Articular chondrocyte of knee joint (primary cell): Measurements from ENCODE around the gene MTMR11. TPM values are rescaled to one million over a fixed set of nuclear protein-coding genes. Genes with fewer than 3 reads are reported as not detected.

Experiments
- total RNA-seq: library from RNA; depleted of rRNA; stranded (reverse); fragments of >200 nt; gene quantifications from 2 replicates; pipeline ENCODE4 v1.2.3, GENCODE V29; 2012

Gene MTMR11
- total RNA-seq = 14.8 and 18.9 TPM in 2 replicates

DNA sequence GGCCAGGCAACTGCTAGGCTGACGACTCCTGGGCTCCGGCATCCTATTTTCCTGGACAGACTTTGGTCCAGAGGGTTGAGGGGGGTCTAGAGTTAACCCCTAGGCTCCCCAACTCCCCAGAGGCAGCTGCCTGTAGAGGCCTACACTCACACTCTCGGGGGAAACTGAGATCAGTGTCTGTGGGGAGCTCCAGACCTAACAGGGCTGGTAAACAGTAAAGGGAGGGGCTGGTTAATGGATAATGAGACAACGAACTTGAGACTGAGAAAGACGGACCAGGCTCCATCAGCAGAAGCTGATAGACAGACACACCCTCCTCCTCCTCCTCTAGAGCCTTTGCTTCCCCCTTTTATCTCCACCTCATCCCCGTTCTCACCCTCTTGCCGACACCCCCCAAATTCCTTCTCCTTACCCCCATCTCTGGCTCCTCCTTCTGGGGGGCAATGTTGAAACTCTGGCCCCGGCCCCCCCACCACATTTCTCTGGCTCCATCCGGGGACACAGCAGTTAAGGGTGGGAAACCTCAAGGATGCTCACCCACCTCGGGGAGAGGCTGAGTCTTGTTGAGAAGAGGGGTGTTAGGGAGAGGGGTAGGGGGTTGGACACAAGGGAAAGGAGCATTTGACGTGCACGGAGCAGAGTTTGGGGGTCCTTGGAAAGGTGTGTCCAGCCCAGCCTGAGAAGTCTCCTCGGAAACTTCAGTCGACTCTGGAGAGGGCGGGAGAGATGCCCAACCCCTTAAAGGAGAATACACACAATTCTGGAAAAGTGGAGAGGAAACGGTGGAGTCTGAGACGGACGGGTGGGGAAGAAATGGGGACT lies at the start of gene MTMR11:
Gene MTMR11 (minus strand): TSS at position 710 of the 822 bp plus-strand sequence. CDS start 232 bp downstream, at position 478.

GRCh38 chr1:149927563-149928400 lies 8.9 kb downstream of the MTMR11 start, which contains the start of gene SF3B4:
SF3B4 (minus strand) TSS chr1:149927803; CDS start chr1:149927759, 44 bp downstream.

DNA sequence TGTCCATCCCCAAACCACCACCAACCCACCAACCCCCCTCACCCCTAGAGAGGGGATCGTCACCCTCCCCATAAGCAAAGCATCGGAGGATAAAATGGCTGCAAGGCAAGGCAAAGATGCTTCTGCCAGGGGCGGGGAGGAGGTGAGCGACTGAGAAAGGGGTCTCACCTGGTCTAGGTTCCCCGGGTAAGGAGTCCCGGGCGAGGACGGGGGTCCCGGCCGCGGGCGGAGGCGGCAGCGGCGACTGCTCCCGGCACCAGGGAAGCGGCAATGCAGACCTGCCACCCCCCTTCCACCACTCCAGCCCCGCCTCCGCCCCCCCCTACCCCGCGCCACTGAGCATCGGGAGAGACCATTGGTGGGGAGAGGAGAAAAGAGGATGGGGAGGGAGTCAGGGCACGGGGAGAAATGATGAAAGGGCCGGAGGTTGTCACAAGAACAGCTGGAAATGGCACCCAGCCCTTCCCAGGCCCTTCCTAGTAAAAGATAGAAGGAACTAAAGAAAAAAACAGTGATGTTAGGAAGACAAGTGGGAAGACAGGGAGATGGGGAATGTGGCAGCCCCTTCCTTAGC lies 19.0 kb downstream of the MTMR11 start, which contains the start of gene SV2A:
Gene SV2A (minus strand): TSS at position 274 of the 574 bp plus-strand sequence. CDS start 4,004 bp downstream, outside the sequence.

GRCh38 chr1:149899460-149900284 lies 37.0 kb downstream of the MTMR11 start, which contains the start of gene BOLA1:
BOLA1 (plus strand) TSS chr1:149899568; CDS start chr1:149900060, 492 bp downstream.

Other genes with a start within 250 kb of the MTMR11 start
- gene FCGR1A, start 154.2 kb downstream of the MTMR11 start, total RNA-seq = not detected in 2 replicates
- gene BOLA1, start 37.3 kb downstream of the MTMR11 start, total RNA-seq = 4.2 and 6.4 TPM in 2 replicates
- gene SV2A, start 19.0 kb downstream of the MTMR11 start, total RNA-seq = 9.9 and 17.2 TPM in 2 replicates
- 16.1 and 18.6 TPM in 2 replicates for gene SF3B4, start 9.1 kb downstream of the MTMR11 start, total RNA-seq
- gene OTUD7B, start 73.8 kb upstream of the MTMR11 start, total RNA-seq = 23.7 and 28.3 TPM in 2 replicates
- gene VPS45, start 130.9 kb upstream of the MTMR11 start, total RNA-seq = 53.1 and 55.7 TPM in 2 replicates
- 34.6 and 38.8 TPM in 2 replicates for gene PLEKHO1, start 213.0 kb upstream of the MTMR11 start, total RNA-seq